GM08714 (cell line): Measurements from ENCODE around the gene MPO.

ENCODE experiments used
- H3K4me3 ChIP-seq: fragments of 200-500 bp; sonication (Bioruptor generic); 2 replicates; pipeline ENCODE4 v1.5.1; 2014; ENCODE audit warnings: mild to moderate bottlenecking, low read length, inconsistent platforms
- ZNF274 ChIP-seq: IDR thresholded peaks from 2 replicates; pipeline ENCODE4 v1.6.1; 2012; ENCODE audit warnings: mild to moderate bottlenecking, low read depth, low read length

Gene MPO

GRCh38 chr17:58270476-58271215 is 10.1 kb downstream of the MPO start:
- H3K4me3 ChIP-seq = no peak overlapping the region
- no peak for TF ChIP-seq ZNF274

DNA sequence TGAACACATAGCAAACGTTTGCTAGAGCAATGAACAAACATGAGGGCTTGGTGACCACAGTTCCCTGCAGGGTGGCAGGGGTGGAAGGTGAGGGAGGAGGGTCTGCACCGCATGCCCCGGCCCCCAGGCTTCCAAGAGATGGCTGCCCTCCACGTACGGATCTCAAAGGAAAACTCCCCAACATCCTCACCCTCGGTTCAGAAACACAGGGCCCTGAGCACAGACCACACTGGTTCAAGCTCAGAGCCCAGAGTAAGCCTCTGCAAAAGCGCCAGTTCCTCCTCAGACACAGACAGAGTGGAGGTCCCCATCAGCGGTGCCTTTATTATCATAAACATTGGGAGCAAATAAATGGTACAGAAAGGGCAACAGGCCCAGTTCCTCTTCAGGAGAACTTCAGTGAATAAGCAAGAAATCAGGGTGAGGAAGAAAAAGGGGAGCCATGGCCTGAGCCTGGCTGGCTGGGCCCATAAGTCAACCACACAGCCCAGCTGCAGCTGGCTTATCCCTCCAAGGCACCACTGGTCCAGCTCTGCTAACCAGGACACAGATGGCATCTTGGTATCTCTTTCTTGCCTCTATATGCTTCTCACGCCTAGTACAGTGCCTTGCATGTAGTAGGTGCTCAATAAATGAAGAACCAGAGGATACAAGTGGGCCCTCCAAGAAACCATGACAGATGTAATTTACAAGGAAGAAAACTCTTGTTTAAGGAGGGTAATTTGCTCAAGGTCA is 11.0 kb downstream of the MPO start:
- no peak overlapping the region for H3K4me3 ChIP-seq
- no peak for TF ChIP-seq ZNF274

- no peak overlapping the region for H3K4me3 ChIP-seq
- no peak for TF ChIP-seq ZNF274
These were observed 11.8 kb downstream of the MPO start for GRCh38 chr17:58268774-58269556.

DNA sequence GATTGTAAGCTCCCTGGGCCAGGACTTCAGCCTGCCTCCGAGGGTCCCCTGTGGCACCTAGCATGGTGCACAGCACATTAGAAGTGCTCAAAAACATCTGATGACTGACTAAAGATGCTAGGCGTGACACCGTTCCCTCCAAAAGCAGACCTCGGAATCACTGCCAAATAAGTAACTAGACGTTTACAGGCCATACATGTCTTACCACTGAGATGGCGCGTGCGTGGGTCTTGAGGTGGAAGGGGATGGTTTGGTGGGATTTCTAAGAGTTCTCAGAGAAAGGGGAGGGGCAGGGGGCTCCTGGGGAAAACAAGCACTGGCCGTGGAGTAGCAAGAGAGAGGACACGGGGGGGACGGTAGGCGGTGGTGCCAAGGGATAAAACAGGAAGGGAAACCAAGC is 12.4 kb downstream of the MPO start:
- H3K4me3 ChIP-seq = no peak overlapping the region
- no peak for TF ChIP-seq ZNF274

DNA sequence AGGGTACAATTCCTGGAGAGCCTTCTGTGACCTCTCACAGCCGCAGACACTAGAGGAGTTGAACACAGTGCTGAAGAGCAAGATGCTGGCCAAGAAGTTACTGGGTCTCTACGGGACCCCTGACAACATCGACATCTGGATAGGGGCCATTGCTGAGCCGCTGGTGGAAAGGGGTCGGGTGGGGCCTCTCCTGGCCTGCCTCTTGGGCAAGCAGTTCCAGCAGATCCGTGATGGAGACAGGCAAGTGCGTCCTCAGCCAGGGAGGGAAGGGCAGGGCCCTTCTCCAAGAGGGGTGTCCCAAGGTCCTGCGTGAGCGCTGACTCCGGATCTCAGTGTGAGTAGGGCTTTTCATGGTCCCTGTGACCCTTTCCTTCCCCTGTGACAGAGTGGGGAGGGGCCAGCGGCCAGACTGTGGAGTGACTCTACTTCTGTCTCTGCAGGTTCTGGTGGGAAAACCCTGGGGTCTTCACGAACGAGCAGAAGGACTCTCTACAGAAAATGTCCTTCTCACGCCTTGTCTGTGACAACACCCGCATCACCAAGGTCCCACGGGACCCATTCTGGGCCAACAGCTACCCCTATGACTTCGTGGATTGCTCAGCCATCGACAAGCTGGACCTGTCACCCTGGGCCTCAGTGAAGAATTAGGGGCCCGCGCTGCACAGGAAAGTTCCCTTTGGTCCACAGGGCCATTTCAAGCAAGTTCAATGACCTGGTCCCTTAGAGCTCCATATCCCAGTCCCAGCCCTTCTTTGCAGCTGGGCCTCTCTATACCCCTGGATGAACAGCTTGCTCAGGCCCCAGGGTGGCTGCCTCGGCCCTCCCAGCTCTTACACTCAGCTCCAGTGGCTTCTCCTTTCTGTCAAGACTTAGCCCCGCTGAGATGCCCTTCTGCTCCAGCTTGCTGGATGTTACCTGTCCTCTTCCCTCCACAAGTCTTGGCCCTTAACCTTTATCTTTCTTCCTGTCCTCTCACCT is 13.1 kb downstream of the MPO start:
- no peak overlapping the region for H3K4me3 ChIP-seq
- no peak for TF ChIP-seq ZNF274

- H3K4me3 ChIP-seq = no peak overlapping the region
- no peak for TF ChIP-seq ZNF274
These were observed 14.5 kb downstream of the MPO start for GRCh38 chr17:58265902-58266875.

DNA sequence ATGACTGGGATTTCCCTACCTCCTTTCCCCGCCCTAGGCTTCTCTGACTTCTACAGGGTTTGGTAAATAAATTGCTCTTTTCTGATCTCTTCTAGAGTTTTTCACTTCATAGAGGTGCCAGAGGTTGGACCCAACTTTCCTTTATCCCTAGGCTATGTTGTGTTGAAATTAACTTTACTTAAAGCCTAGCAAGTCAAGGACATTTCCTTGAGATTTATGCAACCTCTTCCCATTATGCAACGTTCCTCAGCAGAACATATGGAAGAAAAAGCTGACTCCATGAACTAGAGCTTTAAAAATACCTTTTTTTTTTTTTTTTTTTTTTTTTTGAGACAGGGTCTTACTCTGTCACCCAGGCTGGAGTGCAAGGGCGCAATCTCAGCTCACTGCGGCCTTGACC is 15.5 kb downstream of the MPO start:
- no peak for TF ChIP-seq ZNF274
- no peak overlapping the region for H3K4me3 ChIP-seq

DNA sequence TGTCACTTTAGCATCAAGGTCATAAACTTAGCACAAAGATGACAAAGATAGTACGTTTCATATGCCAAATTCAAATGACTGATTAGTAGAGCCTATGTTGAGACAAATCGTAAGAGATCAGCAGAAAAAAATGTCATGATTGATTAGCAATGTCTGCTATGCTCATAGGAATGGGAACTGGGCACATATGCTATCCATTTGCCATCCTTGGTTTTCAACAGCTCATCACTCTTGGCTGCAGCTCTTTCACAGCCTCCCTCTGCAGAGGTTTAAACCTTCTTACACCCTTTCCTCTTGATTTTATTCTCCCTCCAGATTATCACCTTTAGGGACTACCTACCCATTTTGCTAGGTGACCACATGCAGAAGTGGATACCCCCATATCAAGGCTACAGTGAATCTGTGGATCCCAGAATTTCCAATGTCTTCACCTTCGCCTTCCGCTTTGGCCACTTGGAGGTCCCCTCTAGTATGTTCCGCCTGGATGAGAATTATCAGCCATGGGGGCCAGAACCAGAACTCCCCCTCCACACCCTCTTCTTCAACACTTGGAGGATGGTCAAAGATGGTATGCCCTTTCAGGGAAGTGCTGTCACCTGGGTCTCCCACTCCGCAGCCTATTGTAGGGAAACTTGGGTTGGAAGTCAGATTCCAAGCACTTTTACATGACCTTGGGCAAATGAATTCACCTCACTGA is 16.2 kb downstream of the MPO start:
- no peak for TF ChIP-seq ZNF274
- H3K4me3 ChIP-seq = no peak overlapping the region

- no peak overlapping the region for H3K4me3 ChIP-seq
- no peak for TF ChIP-seq ZNF274
These were observed 17.0 kb downstream of the MPO start for GRCh38 chr17:58263773-58264172.

GRCh38 chr17:58262149-58262548 is 18.6 kb downstream of the MPO start:
- no peak for TF ChIP-seq ZNF274
- no peak overlapping the region for H3K4me3 ChIP-seq

DNA sequence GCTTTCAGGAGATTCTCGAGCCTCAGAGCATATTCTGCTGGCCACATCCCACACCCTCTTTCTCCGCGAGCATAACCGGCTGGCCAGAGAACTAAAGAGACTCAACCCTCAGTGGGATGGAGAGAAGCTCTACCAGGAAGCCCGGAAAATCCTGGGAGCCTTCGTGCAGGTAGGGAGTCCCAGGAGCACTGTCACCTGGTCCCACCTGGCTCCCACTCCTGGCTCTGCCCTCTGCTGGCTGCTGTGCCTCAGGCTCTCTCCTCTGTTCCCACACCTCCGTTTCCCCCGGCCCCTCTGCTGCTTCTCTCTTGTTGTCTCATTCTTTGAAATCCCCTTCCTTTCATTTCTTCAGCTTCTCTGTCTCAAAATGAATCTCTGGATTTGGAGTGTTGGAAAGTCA is 25.9 kb downstream of the MPO start:
- H3K4me3 ChIP-seq = no peak overlapping the region
- no peak for TF ChIP-seq ZNF274

GRCh38 chr17:58253082-58253481 is 27.7 kb downstream of the MPO start:
- H3K4me3 ChIP-seq = no peak overlapping the region
- TF ChIP-seq ZNF274 = no peak
